H1 (cell line): ENCODE data around the gene FARS2. TPM values are rescaled to one million over a fixed set of nuclear protein-coding genes. Genes with fewer than 3 reads are reported as not detected.
"Not testable (repeated sequence)": the region's sequence is repeated elsewhere in the genome, so short reads cannot be mapped to it uniquely, and the experiment has no call there.

Experiments used
- CTCF ChIA-PET: fragments of 300-600 bp; sonication (Branson Sonifier 250); formaldehyde crosslinking; loops from one replicate; lab custom pipeline; 2021; ENCODE audit not compliant: partially characterized antibody; lab: Charles Lee
- POLR2A ChIA-PET: fragments of 300-600 bp; sonication (Branson Sonifier 250); formaldehyde crosslinking; loops from one replicate; lab custom pipeline; 2021; ENCODE audit warnings: inconsistent platforms; ENCODE audit not compliant: partially characterized antibody; lab: Charles Lee
- DNase-seq, 2 experiments: peaks; one replicate each; pipeline versions ENCODE4 v3.0.0 to v3.0.0-alpha.2; 2010 to 2022; ENCODE audit warnings: low spot score in 2 of 2, low read depth in 1 of 2, mixed read lengths in 1 of 2
- FAIRE-seq: peaks from 2 replicates; lab custom pipeline; 2011; peaks lifted over from hg19 to GRCh38; lab: Jason Lieb, UNC
- H2AFZ ChIP-seq: 2 replicates; pipeline ENCODE4 v1.8.1; 2012; ENCODE audit warnings: low read length, inconsistent platforms
- H2AK5ac ChIP-seq: 2 replicates; pipeline ENCODE4 v1.6.1; 2013; ENCODE audit warnings: low read depth, low read length
- H2BK120ac ChIP-seq: replicated peaks from 2 replicates; pipeline ENCODE3; 2013; ENCODE audit warnings: low read depth, low read length, inconsistent platforms
- H2BK12ac ChIP-seq: 2 replicates; pipeline ENCODE4 v1.6.1; 2013; ENCODE audit warnings: low read depth, low read length
- H2BK15ac ChIP-seq: 2 replicates; pipeline ENCODE4 v1.6.1; 2013; ENCODE audit warnings: low read length
- H2BK20ac ChIP-seq: 2 replicates; pipeline ENCODE4 v1.6.1; 2013; ENCODE audit warnings: low read length
- H2BK5ac ChIP-seq: 2 replicates; pipeline ENCODE4 v1.6.1; 2013; ENCODE audit warnings: low read depth, low read length
- H3K14ac ChIP-seq: 2 replicates; pipeline ENCODE4 v1.6.1; 2013; ENCODE audit warnings: inconsistent platforms; ENCODE audit not compliant: insufficient read length
- H3K18ac ChIP-seq: 2 replicates; pipeline ENCODE4 v1.6.1; 2013; ENCODE audit warnings: low read length; ENCODE audit errors: extremely low read depth
- H3K23ac ChIP-seq: 2 replicates; pipeline ENCODE4 v1.6.1; 2013; ENCODE audit warnings: inconsistent platforms; ENCODE audit not compliant: insufficient read length
- H3K23me2 ChIP-seq: 2 replicates; pipeline ENCODE4 v1.6.1; 2013; ENCODE audit warnings: low read depth, low read length
- H3K27ac ChIP-seq: 2 replicates; pipeline ENCODE4 v1.6.1; 2011; ENCODE audit warnings: low read depth, low read length, inconsistent platforms
- H3K27me3 ChIP-seq, 4 experiments: replicated peaks in 1 of 4; 1 replicate in 1 of 4; 2 replicates in 3 of 4; pipeline versions ENCODE4 v1.6.1 to v1.8.1; 2011 to 2013; ENCODE audit warnings: low read length in 3 of 4, mild to moderate bottlenecking in 3 of 4, inconsistent platforms in 2 of 4, mixed read lengths in 2 of 4, moderate library complexity in 1 of 4; ENCODE audit not compliant: control insufficient read depth in 3 of 4, insufficient read depth in 3 of 4; ENCODE audit errors: extremely low read depth in 1 of 4
- H3K36me3 ChIP-seq, 4 experiments: 2 replicates each; pipeline versions ENCODE4 v1.6.1 to v1.8.1; 2011 to 2013; ENCODE audit warnings: mild to moderate bottlenecking in 4 of 4, low read length in 3 of 4, moderate library complexity in 2 of 4, control low read depth in 1 of 4, inconsistent platforms in 1 of 4; ENCODE audit not compliant: insufficient read depth in 4 of 4, control insufficient read depth in 2 of 4
- H3K4ac ChIP-seq: replicated peaks from 2 replicates; pipeline ENCODE3; 2013; ENCODE audit warnings: low read length, low read depth, mixed read lengths, inconsistent platforms; ENCODE audit not compliant: insufficient read length
- H3K4me1 ChIP-seq, 4 experiments: replicated peaks in 1 of 4; 1 replicate in 1 of 4; 2 replicates in 3 of 4; pipeline versions ENCODE4 v1.6.1 to v1.8.1; 2011 to 2013; ENCODE audit warnings: low read length in 3 of 4, inconsistent platforms in 2 of 4, mixed read lengths in 1 of 4; ENCODE audit not compliant: insufficient read depth in 4 of 4, control insufficient read depth in 3 of 4
- H3K4me2 ChIP-seq, 2 experiments: 2 replicates each; pipeline versions ENCODE4 v1.6.1 to v1.8.1; 2011 to 2013; ENCODE audit warnings: low read depth in 2 of 2, low read length in 2 of 2, control low read depth in 1 of 2, inconsistent platforms in 1 of 2, mild to moderate bottlenecking in 1 of 2; ENCODE audit not compliant: insufficient read depth in 1 of 2
- H3K4me3 ChIP-seq, 4 experiments: fragments of 200-600, 300-600 bp in 1 of 4; sonication (generic), shearing (Covaris generic), sonication (Bioruptor Twin) in 1 of 4; 2 replicates each; pipeline versions ENCODE4 v1.5.1 to v1.8.1; 2011 to 2016; ENCODE audit warnings: low read length in 4 of 4, low read depth in 3 of 4, control low read depth in 2 of 4, inconsistent platforms in 2 of 4, mild to moderate bottlenecking in 2 of 4, mixed read lengths in 1 of 4, moderate library complexity in 1 of 4; ENCODE audit not compliant: insufficient read depth in 2 of 4; ENCODE audit errors: extremely low read depth in 1 of 4
- H3K56ac ChIP-seq: replicated peaks from 2 replicates; pipeline ENCODE3; 2013; ENCODE audit warnings: low read depth, mild to moderate bottlenecking, mixed read lengths, low read length, inconsistent platforms; ENCODE audit not compliant: insufficient read length
- H3K79me1 ChIP-seq: 2 replicates; pipeline ENCODE4 v1.6.1; 2013; ENCODE audit warnings: low read depth, low read length, control low read depth
- H3K79me2 ChIP-seq, 2 experiments: 2 replicates each; pipeline versions ENCODE4 v1.6.1 to v1.8.1; 2012 to 2013; ENCODE audit warnings: low read length in 2 of 2, mild to moderate bottlenecking in 2 of 2, inconsistent platforms in 1 of 2; ENCODE audit not compliant: insufficient read depth in 2 of 2, control insufficient read depth in 1 of 2
- H3K9ac ChIP-seq, 4 experiments: replicated peaks in 1 of 4; 1 replicate in 1 of 4; 2 replicates in 3 of 4; pipeline versions ENCODE4 v1.6.1 to v1.8.1; 2011 to 2013; ENCODE audit warnings: low read depth in 3 of 4, low read length in 3 of 4, control low read depth in 2 of 4, mild to moderate bottlenecking in 2 of 4, moderate library complexity in 2 of 4, inconsistent platforms in 1 of 4; ENCODE audit errors: extremely low read depth in 1 of 4
- H3K9me3 ChIP-seq, 2 experiments: 2 replicates each; pipeline versions ENCODE4 v1.6.1 to v1.8.1; 2012 to 2013; ENCODE audit warnings: mild to moderate bottlenecking in 2 of 2, moderate library complexity in 2 of 2, control low read depth in 1 of 2, inconsistent platforms in 1 of 2, low read depth in 1 of 2, low read length in 1 of 2, mixed read lengths in 1 of 2; ENCODE audit not compliant: insufficient read depth in 2 of 2
- H4K20me1 ChIP-seq, 2 experiments: replicated peaks in 1 of 2; 2 replicates each; pipeline versions ENCODE3 to v1.8.1; 2011 to 2013; ENCODE audit warnings: inconsistent platforms in 2 of 2, low read length in 2 of 2, mild to moderate bottlenecking in 1 of 2; ENCODE audit not compliant: insufficient read depth in 2 of 2, control insufficient read depth in 1 of 2
- H4K5ac ChIP-seq: 2 replicates; pipeline ENCODE4 v1.6.1; 2013; ENCODE audit warnings: low read length, low read depth, mixed read lengths, inconsistent platforms; ENCODE audit not compliant: insufficient read length
- H4K8ac ChIP-seq: 2 replicates; pipeline ENCODE4 v1.8.0; 2013; ENCODE audit warnings: mild to moderate bottlenecking, moderate library complexity, low read length, inconsistent platforms; ENCODE audit not compliant: insufficient read depth; ENCODE audit errors: extremely low read depth
- H4K91ac ChIP-seq: replicated peaks from 2 replicates; pipeline ENCODE3; 2013; ENCODE audit warnings: low read length, mixed read lengths, inconsistent platforms; ENCODE audit not compliant: insufficient read length
- WGBS, 2 experiments: shearing (Covaris generic) in 1 of 2; methylation state at CpG; one replicate each; pipeline versions ENCODE4 v1.1.6 to v1.1.7; 2013 to 2015; ENCODE audit warnings: low lambda C conversion rate in 2 of 2, mixed read lengths in 2 of 2, inconsistent platforms in 1 of 2, low coverage in 1 of 2, missing lambda C conversion rate in 1 of 2; ENCODE audit not compliant: insufficient replicate concordance in 2 of 2, insufficient coverage in 1 of 2, insufficient read length in 1 of 2; ENCODE audit errors: extremely low coverage in 1 of 2, missing lambda C conversion rate in 1 of 2; 5-methylcytosine and 5-hydroxymethylcytosine counted together
- polyA plus RNA-seq, 7 experiments: library from polyadenylated mRNA; depleted of rRNA in 3 of 7; stranded (reverse) in 5 of 7; unstranded in 2 of 7; fragments of >200 nt in 5 of 7; fragments of 200-250 nt in 2 of 7; gene quantifications; 1 replicate in 5 of 7; 2 replicates in 1 of 7; 4 replicates in 1 of 7; pipeline versions ENCODE4 v1.2.1 to v1.2.3, GENCODE V29; 2011 to 2013; ENCODE audit warnings: missing spikeins in 2 of 7, mixed read lengths in 2 of 7
- total RNA-seq: library from RNA; stranded (reverse); fragmentation: NEBNext Ultra II Directional; extraction: Animal tissue kit (Norgen Biotek cat#: 25700); gene quantifications from 2 replicates; pipeline ENCODE4 v1.2.1, GENCODE V29; 2021

The FARS2 gene
- total and polyA plus RNA-seq, 2 of the 8 experiments (the other 6 are each of a cell fraction or from before 2014, with no cell fraction given): 11.7 to 14.4 TPM

- FAIRE-seq, H3K4me2 ChIP-seq: not testable (repeated sequence)
These were observed 528.1 kb downstream of the FARS2 start for GRCh38 chr6:5789426-5789825.

GRCh38 chr6:5796555-5796954 lies 535.2 kb downstream of the FARS2 start:
- H3K27me3 ChIP-seq, H2BK12ac ChIP-seq, H2AFZ ChIP-seq, CTCF ChIA-PET, DNase-seq, H3K4ac ChIP-seq, H4K91ac ChIP-seq, H3K4me3 ChIP-seq, H4K5ac ChIP-seq, H3K9me3 ChIP-seq, H2BK5ac ChIP-seq, H2AK5ac ChIP-seq, H4K20me1 ChIP-seq, H3K9ac ChIP-seq, FAIRE-seq, H3K23ac ChIP-seq, H2BK15ac ChIP-seq, H3K27ac ChIP-seq, H3K4me1 ChIP-seq, H2BK120ac ChIP-seq, H3K18ac ChIP-seq, POLR2A ChIA-PET, H3K23me2 ChIP-seq, H2BK20ac ChIP-seq, H3K56ac ChIP-seq, H3K36me3 ChIP-seq, H4K8ac ChIP-seq, H3K79me1 ChIP-seq, H3K14ac ChIP-seq, H3K4me2 ChIP-seq, H3K79me2 ChIP-seq: not testable (repeated sequence)

More at GRCh38 chr6:5789426-5789825, 528.1 kb downstream of the FARS2 start:
- H2BK15ac ChIP-seq, H2AK5ac ChIP-seq, H2BK120ac ChIP-seq, H2BK20ac ChIP-seq, H3K36me3 ChIP-seq, H3K9ac ChIP-seq, H3K79me1 ChIP-seq, H4K20me1 ChIP-seq, H3K27ac ChIP-seq, H3K4ac ChIP-seq, POLR2A ChIA-PET, H2BK12ac ChIP-seq, H3K14ac ChIP-seq, H4K91ac ChIP-seq, H4K5ac ChIP-seq, DNase-seq, H3K4me3 ChIP-seq, H3K9me3 ChIP-seq, H2BK5ac ChIP-seq, H3K27me3 ChIP-seq, H3K79me2 ChIP-seq, H4K8ac ChIP-seq, H3K4me1 ChIP-seq, H2AFZ ChIP-seq, H3K23ac ChIP-seq, H3K56ac ChIP-seq, H3K23me2 ChIP-seq, H3K18ac ChIP-seq: not testable (repeated sequence)
- CTCF ChIA-PET: interaction anchor here (0.6 kb wide), 1 partner anchor 1549 kb away, joined by 3 read pairs; no protein-coding TSS in a partner anchor
- 92% methylated on average over 5 of the region's 5 CpGs; no CpG with 5 or more reads in 1 of the 2 experiments for WGBS, 2 experiments
